BJ (cell line): ENCODE data around the gene MGAT3. TPM values are rescaled to one million over a fixed set of nuclear protein-coding genes. Genes with fewer than 3 reads are reported as not detected.

Experiments
- CTCF ChIA-PET: fragments of 350-600 bp; formaldehyde crosslinking; extraction: SDS; loops from one replicate; lab custom pipeline; 2021; ENCODE audit warnings: antibody characterized with exemption, inconsistent platforms; lab: Yijun Ruan, JAX
- POLR2A ChIA-PET: fragments of 300-600 bp; sonication (Branson Sonifier 250); formaldehyde crosslinking; extraction: SDS; loops from one replicate; lab custom pipeline; 2021; ENCODE audit warnings: antibody characterized with exemption; lab: Charles Lee
- DNase-seq: peaks from one replicate; pipeline ENCODE4 v3.0.0-alpha.2; 2011; ENCODE audit warnings: low read depth
- H3K27me3 ChIP-seq: 2 replicates; pipeline ENCODE4 v1.6.0; 2011; ENCODE audit warnings: low read length; ENCODE audit not compliant: control insufficient read depth, insufficient read depth
- H3K36me3 ChIP-seq: 2 replicates; pipeline ENCODE4 v1.5.1; 2011; ENCODE audit warnings: low read length; ENCODE audit not compliant: control insufficient read depth, insufficient read depth
- H3K4me3 ChIP-seq: 2 replicates; pipeline ENCODE4 v1.5.1; 2011; ENCODE audit warnings: low read depth, mild to moderate bottlenecking, control low read depth, low read length
- polyA plus RNA-seq: library from polyadenylated mRNA; depleted of rRNA; stranded (reverse); fragments of >200 nt; gene quantifications from 2 replicates; pipeline ENCODE4 v1.2.3, GENCODE V29; 2011
- TF ChIP-seq, protein P1 (sequence below): IDR thresholded peaks from 2 replicates; pipeline ENCODE4 v1.5.1; 2011; ENCODE audit warnings: low read depth, mild to moderate bottlenecking, control low read depth, inconsistent platforms, low read length, moderate library complexity; ENCODE audit not compliant: insufficient read depth

MGAT3 gene
- polyA plus RNA-seq, 1 experiment, result 0.53 TPM

GRCh38 chr22:39473851-39474250, 17.0 kb downstream of the MGAT3 start:
- H3K4me3 ChIP-seq, result no peak overlapping the region
- CTCF ChIA-PET, result interaction anchor here (0.7 to 3.2 kb wide), 3 partner anchors 16 to 23 kb away, joined by 3 to 20 read pairs (median 3); no protein-coding TSS in a partner anchor
- no peaks in the 10 kb centered on the region for H3K27me3 ChIP-seq
- TF ChIP-seq, protein P1, sequence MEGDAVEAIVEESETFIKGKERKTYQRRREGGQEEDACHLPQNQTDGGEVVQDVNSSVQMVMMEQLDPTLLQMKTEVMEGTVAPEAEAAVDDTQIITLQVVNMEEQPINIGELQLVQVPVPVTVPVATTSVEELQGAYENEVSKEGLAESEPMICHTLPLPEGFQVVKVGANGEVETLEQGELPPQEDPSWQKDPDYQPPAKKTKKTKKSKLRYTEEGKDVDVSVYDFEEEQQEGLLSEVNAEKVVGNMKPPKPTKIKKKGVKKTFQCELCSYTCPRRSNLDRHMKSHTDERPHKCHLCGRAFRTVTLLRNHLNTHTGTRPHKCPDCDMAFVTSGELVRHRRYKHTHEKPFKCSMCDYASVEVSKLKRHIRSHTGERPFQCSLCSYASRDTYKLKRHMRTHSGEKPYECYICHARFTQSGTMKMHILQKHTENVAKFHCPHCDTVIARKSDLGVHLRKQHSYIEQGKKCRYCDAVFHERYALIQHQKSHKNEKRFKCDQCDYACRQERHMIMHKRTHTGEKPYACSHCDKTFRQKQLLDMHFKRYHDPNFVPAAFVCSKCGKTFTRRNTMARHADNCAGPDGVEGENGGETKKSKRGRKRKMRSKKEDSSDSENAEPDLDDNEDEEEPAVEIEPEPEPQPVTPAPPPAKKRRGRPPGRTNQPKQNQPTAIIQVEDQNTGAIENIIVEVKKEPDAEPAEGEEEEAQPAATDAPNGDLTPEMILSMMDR, result no peak
- DNase-seq, result no peak
- no peaks in the 10 kb centered on the region for H3K36me3 ChIP-seq
- POLR2A ChIA-PET, result no interaction called here

DNA sequence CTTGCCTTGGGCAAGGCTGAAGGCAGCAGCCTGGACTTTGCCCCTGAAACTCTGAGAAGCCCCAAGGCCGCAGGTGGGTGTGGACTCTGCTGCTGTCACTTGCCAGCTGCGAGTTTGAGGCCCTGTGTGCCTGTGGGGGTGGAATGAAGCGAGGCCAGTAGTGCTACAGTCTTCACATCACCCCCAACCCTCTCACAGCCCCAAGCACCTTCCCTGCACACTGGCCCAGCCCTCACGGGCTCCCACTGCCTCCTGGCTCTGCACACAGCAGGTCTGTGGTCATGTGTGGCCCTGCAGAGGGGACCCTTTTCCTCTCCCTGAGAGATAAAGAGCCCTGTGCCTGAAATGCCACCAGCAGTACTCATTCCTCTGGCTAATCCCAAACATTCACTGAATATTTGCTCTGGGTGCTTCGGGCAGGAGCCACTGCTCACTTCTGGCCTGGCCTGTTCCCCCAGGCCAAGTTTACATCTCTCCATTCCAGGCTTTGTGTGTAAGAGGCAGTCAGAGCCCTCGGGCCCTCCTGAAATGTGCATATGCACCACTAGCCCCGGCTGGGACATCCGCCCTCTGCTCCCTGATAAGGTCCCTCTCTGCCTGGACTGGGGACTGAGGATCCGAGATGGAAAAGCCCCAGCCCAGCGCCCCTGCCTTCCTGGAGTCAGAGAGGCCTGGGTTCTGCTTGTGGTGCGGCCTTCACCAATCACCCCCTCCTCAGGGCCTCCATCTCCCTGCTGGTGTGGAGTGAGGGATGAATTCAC, 17.7 kb downstream of the MGAT3 start:
- Histone ChIP-seq H3K27me3 (no peaks in the 10 kb centered on the region), H3K4me3 (no peak overlapping the region), H3K36me3 (no peaks in the 10 kb centered on the region)
- DNase-seq, result no peak
- ChIA-PET CTCF (interaction anchor here (0.7 to 3.2 kb wide), 4 partner anchors 16 to 40 kb away, joined by 3 to 20 read pairs (median 6); no protein-coding TSS in a partner anchor), POLR2A (interaction anchor here (0.6 kb wide), 2 partner anchors 45 to 70 kb away, joined by 3 to 4 read pairs; no protein-coding TSS in a partner anchor)
- TF ChIP-seq, protein P1, result no peak

DNA sequence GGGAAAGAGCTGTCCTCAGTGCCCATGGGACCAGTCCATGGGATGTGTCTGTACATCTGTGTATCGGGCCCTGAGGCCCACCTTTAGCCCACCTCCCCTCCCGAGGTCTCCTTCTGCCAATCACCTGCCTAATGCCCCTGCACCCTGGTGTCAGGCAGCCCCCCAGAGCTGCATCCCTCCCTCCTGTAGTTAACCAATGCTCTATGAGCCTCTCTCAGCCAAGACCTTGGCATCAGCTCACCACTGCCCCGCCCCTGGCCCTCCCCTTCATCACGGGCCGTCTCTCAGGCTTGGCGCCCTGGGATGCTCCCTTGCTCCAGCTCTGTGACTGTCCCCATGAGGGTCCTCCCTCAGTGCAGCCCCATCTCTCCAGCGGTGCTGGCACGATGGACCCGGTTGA, 18.5 kb downstream of the MGAT3 start:
- Histone ChIP-seq H3K27me3 (no peaks in the 10 kb centered on the region), H3K4me3 (no peak overlapping the region), H3K36me3 (no peaks in the 10 kb centered on the region)
- TF ChIP-seq, protein P1, result no peak
- ChIA-PET POLR2A (interaction anchor here (0.6 kb wide), 2 partner anchors 44 to 71 kb away, joined by 3 to 4 read pairs; no protein-coding TSS in a partner anchor), CTCF (interaction anchor here (0.6 to 3.2 kb wide), 9 partner anchors 11 to 304 kb away, joined by 3 to 20 read pairs (median 3); no protein-coding TSS in a partner anchor)
- DNase-seq, result no peak

- Histone ChIP-seq H3K4me3 (no peak overlapping the region), H3K27me3 (no peaks in the 10 kb centered on the region; the same call in 1 of the 2 replicates), H3K36me3 (no peaks in the 10 kb centered on the region)
- TF ChIP-seq, protein P1, result no peak
- no peak for DNase-seq
- ChIA-PET CTCF (interaction anchor here (0.6 to 3.2 kb wide), 10 partner anchors 12 to 305 kb away, joined by 3 to 20 read pairs (median 3); no protein-coding TSS in a partner anchor), POLR2A (no interaction called here)
Observed at GRCh38 chr22:39475902-39476301, 19.1 kb downstream of the MGAT3 start.

GRCh38 chr22:39476664-39477063, 19.9 kb downstream of the MGAT3 start:
- DNase-seq, result no peak
- no peak overlapping the region for H3K4me3 ChIP-seq
- H3K27me3 ChIP-seq, result peaks cover under 1% of the 10 kb centered on the region; the same call in 1 of the 2 replicates
- TF ChIP-seq, protein P1, result no peak
- H3K36me3 ChIP-seq, result no peaks in the 10 kb centered on the region
- CTCF ChIA-PET, result interaction anchor here (0.9 to 1.9 kb wide), 4 partner anchors 13 to 39 kb away, joined by 3 to 10 read pairs (median 5); no protein-coding TSS in a partner anchor
- POLR2A ChIA-PET, result no interaction called here
